ENCODE measurements around the gene UQCRC2.

UQCRC2 gene

GRCh38 chr16:21982108-21982507 lies 28.9 kb downstream of the UQCRC2 start:
- no peak overlapping the region for H3K4me3 ChIP-seq (replicated peaks; ENCODE audit: low read depth, low read length)
- no peak for TF ChIP-seq CTCF (IDR thresholded peaks at IDR 0.05; ENCODE audit: low read depth, low read length, missing control alignments)
- DNase-seq (ENCODE audit: extremely low read depth, low read depth), result no peak

GRCh38 chr16:21984062-21984461 lies 30.9 kb downstream of the UQCRC2 start:
- no peak for TF ChIP-seq CTCF (IDR thresholded peaks at IDR 0.05; ENCODE audit: low read depth, low read length, missing control alignments)
- no peak overlapping the region for H3K4me3 ChIP-seq (replicated peaks; ENCODE audit: low read depth, low read length)
- no peak for DNase-seq (ENCODE audit: extremely low read depth, low read depth)

- no peak for DNase-seq (ENCODE audit: extremely low read depth, low read depth)
- no peak overlapping the region for H3K4me3 ChIP-seq (replicated peaks; ENCODE audit: low read depth, low read length)
- TF ChIP-seq CTCF (IDR thresholded peaks at IDR 0.05; ENCODE audit: low read depth, low read length, missing control alignments), result no peak
Measured at GRCh38 chr16:21985524-21985923, 32.4 kb downstream of the UQCRC2 start.

- no peak for DNase-seq (ENCODE audit: extremely low read depth, low read depth)
- no peak overlapping the region for H3K4me3 ChIP-seq (replicated peaks; ENCODE audit: low read depth, low read length)
- TF ChIP-seq CTCF (IDR thresholded peaks at IDR 0.05; ENCODE audit: low read depth, low read length, missing control alignments), result no peak
Measured at GRCh38 chr16:21986692-21987246, 33.6 kb downstream of the UQCRC2 start.

GRCh38 chr16:21987498-21987897 lies 34.3 kb downstream of the UQCRC2 start:
- no peak for TF ChIP-seq CTCF (IDR thresholded peaks at IDR 0.05; ENCODE audit: low read depth, low read length, missing control alignments)
- DNase-seq (ENCODE audit: extremely low read depth, low read depth), result no peak
- H3K4me3 ChIP-seq (replicated peaks; ENCODE audit: low read depth, low read length), result no peak overlapping the region

GRCh38 chr16:21989133-21989532 lies 36.0 kb downstream of the UQCRC2 start:
- no peak for DNase-seq (ENCODE audit: extremely low read depth, low read depth)
- H3K4me3 ChIP-seq (replicated peaks; ENCODE audit: low read depth, low read length), result no peak overlapping the region
- TF ChIP-seq CTCF (IDR thresholded peaks at IDR 0.05; ENCODE audit: low read depth, low read length, missing control alignments), result no peak

GRCh38 chr16:21989751-21990150 lies 36.6 kb downstream of the UQCRC2 start:
- no peak for TF ChIP-seq CTCF (IDR thresholded peaks at IDR 0.05; ENCODE audit: low read depth, low read length, missing control alignments)
- DNase-seq (ENCODE audit: extremely low read depth, low read depth), result no peak
- no peak overlapping the region for H3K4me3 ChIP-seq (replicated peaks; ENCODE audit: low read depth, low read length)

Data from HFF-Myc (cell line).